Stimulated activated CD8-positive, alpha-beta memory T cell treated with anti-CD3 and anti-CD28 coated beads, Interleukin-7, amount 100 ng/mL, for 4 hours (primary cell): Measurements from ENCODE around the gene SLC66A3.
"Not testable (repeated sequence)": the region's sequence is repeated elsewhere in the genome, so short reads cannot be mapped to it uniquely, and the experiment has no call there.

Source experiments
- DNase-seq, 2 donors: peaks; one replicate each; pipeline ENCODE4 v3.0.0-alpha.2; 2020; ENCODE audit warnings: low read depth in 2 of 2

The SLC66A3 gene

GRCh38 chr2:11163439-11164317 lies 8.4 kb downstream of the SLC66A3 start:
- DNase-seq, result no peak

- not testable (repeated sequence) for DNase-seq
These were observed 9.8 kb downstream of the SLC66A3 start for GRCh38 chr2:11165046-11165445.

GRCh38 chr2:11166476-11166875 lies 11.2 kb downstream of the SLC66A3 start:
- no peak for DNase-seq

DNA sequence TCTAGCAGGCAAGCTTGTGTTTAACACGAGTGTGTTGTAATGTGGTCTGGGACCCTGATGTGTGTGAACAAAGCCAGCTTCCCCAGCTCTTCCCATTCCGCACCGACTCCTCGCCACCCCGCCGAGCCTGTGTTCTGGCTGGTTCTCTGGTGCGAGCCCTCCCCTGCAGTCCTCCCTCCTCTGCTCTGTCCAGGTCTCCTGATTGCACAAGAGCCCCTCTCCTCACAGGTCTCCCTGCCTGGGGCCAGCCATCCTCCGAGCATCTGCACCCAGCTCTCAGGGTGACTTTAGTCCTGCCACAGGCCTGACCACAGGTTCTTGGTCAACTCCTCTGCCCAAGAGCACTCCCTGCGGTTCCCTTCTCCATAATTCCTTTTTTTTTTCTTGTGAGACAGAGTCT lies 13.2 kb downstream of the SLC66A3 start:
- DNase-seq, result no peak

- DNase-seq, result no peak
These were observed 14.1 kb downstream of the SLC66A3 start for GRCh38 chr2:11169333-11169732.

DNA sequence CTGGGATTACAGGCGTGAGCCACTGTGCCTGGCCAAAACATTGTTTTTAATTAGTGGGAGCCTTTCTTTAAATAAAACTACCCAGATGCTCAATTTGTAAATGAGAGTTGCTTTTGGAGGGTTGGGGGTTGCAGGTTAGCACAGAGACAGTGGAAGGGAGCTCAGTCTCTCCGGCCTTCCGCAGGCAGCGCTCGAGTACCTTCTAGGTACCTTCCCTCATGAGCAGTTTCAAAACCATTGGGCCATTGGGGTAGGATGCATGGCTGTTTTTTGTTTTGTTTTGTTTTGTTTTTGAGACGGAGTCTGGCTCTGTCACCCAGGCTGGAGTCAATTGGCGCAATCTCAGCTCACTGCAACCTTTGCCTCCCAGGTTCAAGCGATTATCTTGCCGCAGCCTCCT lies 19.0 kb downstream of the SLC66A3 start:
- DNase-seq, result no peak

- DNase-seq, result no peak
These were observed 20.1 kb downstream of the SLC66A3 start for GRCh38 chr2:11175293-11175795.

GRCh38 chr2:11177871-11178690 lies 22.8 kb downstream of the SLC66A3 start:
- DNase-seq, result no peak

- DNase-seq, result no peak
These were observed 23.9 kb downstream of the SLC66A3 start for GRCh38 chr2:11179196-11179595.

GRCh38 chr2:11179899-11180298 lies 24.6 kb downstream of the SLC66A3 start:
- no peak for DNase-seq

DNA sequence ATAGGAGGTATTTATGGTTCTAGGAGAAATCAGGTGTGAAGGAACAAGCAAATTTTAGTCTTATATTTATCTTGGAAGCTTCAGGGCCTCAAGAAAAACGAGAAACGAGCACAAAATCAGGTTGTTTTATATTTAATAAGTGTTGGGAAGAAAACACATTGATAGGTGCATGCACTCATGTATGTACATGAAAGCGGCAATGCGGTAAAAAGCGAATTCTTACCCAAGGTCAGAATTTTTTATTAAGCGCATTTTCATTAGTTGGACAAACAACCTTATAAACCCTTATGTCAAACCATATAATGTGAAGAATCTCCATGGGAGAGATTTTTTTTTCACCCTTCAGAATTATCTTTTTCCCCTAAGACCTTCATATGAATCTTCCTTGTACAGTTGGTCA lies 25.4 kb downstream of the SLC66A3 start:
- DNase-seq, result no peak

DNA sequence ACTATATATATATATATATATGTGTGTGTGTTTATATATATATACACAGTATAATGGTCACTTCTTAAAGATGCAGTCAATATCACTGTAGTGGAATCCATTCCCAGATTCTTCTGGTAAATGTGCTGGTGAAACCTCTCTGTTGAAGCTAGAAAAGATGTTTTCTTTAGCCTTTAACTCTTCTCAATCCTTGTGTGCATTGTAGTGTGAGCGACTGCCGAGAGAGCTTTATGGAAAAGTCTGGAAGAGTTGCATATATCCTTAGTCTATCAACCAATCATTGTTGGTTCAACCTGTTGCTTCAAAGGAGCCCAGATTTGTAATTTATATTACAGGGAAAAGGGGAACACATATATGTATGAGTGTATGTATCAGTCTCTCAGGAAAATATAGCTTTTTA lies 27.7 kb downstream of the SLC66A3 start:
- no peak for DNase-seq

GRCh38 chr2:11186145-11186544 lies 30.9 kb downstream of the SLC66A3 start:
- DNase-seq, result no peak

DNA sequence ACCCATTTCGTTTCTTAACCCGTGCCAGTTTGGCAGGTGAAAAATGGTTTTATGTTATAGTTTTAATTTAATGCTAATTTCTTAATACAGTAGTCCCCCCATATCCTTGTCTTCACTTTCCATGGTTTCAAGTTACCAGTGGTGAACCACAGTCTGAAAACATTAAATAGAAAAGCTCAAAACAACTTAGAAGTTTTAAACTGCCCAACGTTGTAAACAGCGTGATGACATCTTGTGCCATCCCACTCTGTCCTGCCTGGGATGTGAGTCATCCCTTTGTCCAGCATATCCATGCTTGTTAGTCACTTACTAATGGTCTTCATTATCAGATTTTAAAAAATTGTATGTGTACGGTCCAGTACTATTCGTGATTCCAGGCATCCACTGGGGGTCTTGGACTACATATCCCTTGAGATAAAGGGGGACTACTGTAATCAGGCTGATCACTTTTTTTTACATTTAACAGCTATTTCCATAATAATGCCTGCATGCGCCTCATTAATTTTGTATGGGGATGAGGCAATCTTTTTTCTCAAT lies 31.9 kb downstream of the SLC66A3 start:
- DNase-seq, result no peak

GRCh38 chr2:11187731-11188130 lies 32.5 kb downstream of the SLC66A3 start:
- DNase-seq, result no peak

GRCh38 chr2:11196246-11196645 lies 41.0 kb downstream of the SLC66A3 start:
- DNase-seq, result no peak

- DNase-seq, result no peak
These were observed 45.4 kb downstream of the SLC66A3 start for GRCh38 chr2:11200651-11201050.

DNA sequence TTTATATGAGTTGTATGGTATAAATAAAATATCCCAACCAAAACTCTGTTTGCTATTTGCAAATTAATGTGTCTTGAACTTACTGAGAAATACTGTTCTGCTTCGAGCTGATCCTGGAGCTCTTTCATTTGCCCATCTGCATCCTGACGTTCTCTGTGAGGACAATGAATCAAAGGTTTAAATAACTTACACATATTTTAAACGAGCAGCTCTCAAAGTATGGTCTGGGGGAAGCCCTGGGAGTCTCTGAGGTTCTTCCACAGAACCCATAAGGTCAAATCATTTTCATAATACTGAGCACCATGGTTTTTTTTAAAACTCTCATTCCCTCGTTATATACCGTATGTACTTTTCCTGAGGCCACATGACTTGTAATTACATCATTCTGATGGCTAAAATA lies 46.7 kb downstream of the SLC66A3 start:
- DNase-seq, result no peak

GRCh38 chr2:11203480-11203879 lies 48.2 kb downstream of the SLC66A3 start:
- no peak for DNase-seq

- DNase-seq, result no peak
These were observed 52.8 kb downstream of the SLC66A3 start for GRCh38 chr2:11208083-11208482.

DNA sequence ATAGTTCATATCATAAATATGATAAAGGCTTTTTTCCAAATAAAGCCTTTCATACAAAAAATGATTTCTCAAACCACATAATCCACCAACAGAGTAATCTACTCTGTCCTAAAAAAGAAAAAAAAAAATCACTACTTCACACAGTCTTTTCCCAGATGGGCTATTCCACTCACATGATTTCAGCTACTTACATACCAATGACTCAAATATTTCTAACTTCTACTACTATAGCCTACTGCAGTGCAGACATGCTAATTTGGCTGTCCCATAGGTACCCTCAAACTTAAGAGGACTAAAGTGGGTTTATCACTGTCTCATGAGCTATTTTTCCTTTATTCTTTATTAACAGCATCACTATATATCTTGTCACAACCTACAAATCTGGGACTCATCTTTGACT lies 57.4 kb downstream of the SLC66A3 start:
- DNase-seq, result no peak

GRCh38 chr2:11213090-11213638 lies 57.9 kb downstream of the SLC66A3 start:
- DNase-seq, result no peak
